ENCODE results near the gene ADAMTS14.
"Not testable (repeated sequence)": the region's sequence is repeated elsewhere in the genome, so short reads cannot be mapped to it uniquely, and the experiment has no call there.

The ADAMTS14 gene

DNA sequence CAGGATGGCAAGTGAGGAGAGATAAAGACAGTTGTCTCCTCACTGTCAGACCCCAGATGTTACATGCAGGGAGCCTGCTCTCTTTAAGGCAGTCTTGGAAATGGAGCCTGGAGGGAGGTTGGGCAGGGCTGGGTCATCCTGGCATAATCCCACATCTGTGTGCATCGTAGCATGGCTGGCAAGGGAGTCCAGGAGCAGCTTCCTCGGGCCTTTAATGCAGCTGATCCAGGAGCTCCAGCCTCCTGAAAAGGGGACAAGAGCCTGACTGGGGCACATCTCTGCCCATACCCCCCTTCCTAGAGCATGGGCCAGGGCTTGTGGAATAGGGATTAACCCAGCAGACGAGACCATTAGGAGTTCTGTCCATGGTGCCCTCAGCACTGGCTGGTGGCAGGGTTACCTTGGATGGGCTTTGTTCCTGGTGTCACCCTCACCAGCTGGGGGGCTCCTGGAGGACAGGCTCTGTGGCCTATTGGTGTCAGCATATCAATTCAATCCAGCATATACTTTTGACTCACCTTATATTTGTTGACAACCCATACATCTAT lies 77.9 kb downstream of the ADAMTS14 start:
- no peak for DNase-seq (ENCODE audit: low read depth in 2 of 3, low spot score in 2 of 3)

DNA sequence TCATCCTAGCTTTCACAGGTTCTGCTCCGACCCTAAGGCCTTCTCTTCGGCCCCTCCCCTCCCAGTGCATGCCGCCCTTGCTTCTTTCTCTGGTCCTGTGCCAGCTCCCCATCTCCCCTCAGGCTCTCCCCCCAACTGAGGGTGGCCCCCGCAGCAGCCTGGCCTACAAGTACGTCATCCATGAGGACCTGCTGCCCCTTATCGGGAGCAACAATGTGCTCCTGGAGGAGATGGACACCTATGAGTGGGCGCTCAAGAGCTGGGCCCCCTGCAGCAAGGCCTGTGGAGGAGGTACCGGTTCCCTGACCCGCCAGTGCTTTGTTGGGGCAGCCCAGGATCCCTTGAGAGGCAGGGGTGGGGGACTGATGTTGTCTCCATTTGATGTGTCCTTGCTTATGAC lies 79.0 kb downstream of the ADAMTS14 start:
- no peak for DNase-seq (ENCODE audit: low read depth in 2 of 3, low spot score in 2 of 3)

DNA sequence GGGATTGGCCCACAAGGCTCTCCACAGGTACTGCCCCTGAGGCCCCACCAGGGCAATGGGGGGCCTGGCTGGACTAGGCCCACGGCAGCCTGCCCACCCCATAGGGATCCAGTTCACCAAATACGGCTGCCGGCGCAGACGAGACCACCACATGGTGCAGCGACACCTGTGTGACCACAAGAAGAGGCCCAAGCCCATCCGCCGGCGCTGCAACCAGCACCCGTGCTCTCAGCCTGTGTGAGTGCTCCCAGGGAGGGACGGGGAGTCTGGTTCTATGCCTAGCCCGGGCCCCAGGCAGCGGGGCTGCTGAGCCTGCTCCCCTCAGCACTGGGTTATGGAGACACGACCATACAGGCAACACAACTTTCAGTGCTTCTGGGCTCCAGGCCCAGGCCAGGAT lies 79.7 kb downstream of the ADAMTS14 start:
- DNase-seq (ENCODE audit: low read depth in 2 of 3, low spot score in 2 of 3), result no peak

DNA sequence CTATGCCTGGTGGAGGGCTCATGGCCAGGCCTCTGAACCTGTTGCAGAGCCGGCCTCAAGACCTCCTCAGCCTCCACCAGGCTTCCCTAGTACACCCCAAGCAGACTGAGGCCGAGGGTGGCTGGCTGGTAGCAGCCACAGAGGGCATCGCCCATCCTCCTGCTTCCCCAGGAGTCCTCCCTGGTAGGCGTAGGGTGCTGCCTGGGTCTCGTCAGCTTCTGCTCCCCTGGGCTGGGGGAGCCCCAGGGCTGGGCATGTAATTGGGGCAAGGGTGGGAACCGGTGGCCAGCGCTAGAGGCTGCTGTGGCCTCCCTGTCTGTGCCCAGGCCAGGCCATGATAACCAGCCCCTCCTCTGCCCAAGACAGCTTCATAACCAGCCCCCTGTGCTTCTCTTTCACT lies 80.3 kb downstream of the ADAMTS14 start:
- DNase-seq (ENCODE audit: low read depth in 2 of 3, low spot score in 2 of 3), result no peak

DNA sequence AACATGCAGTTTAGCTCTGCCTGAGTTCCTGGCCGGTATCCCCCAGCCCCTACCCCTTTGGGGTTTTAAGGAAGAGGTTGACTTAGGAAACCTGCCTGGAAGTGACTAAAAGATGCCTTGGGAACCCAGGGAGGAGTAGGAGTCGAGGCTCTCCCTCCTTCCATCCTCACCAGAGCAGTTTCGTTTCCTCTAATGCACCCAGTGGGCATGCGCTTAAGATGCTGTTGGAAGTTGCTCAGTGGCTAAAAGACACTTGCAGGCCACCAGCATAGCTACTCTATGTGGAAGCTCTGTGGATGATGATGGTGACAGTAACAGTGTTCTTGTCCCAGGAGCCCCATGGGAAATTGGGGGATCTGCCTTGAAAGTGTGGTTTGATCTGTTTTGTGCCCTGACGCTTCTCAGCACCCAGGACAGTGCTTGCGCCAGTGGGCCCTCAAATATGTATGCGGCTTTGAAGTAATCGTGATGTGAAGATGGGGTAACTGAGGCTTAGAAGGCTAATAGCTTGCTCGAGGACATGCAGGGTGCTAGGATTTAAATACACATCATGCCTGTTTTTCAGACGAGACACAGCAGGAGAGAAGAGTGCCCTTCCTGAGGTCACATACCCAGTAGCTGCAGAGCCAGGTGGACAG lies 80.8 kb downstream of the ADAMTS14 start:
- no peak for DNase-seq (ENCODE audit: low read depth in 2 of 3, low spot score in 2 of 3)

DNA sequence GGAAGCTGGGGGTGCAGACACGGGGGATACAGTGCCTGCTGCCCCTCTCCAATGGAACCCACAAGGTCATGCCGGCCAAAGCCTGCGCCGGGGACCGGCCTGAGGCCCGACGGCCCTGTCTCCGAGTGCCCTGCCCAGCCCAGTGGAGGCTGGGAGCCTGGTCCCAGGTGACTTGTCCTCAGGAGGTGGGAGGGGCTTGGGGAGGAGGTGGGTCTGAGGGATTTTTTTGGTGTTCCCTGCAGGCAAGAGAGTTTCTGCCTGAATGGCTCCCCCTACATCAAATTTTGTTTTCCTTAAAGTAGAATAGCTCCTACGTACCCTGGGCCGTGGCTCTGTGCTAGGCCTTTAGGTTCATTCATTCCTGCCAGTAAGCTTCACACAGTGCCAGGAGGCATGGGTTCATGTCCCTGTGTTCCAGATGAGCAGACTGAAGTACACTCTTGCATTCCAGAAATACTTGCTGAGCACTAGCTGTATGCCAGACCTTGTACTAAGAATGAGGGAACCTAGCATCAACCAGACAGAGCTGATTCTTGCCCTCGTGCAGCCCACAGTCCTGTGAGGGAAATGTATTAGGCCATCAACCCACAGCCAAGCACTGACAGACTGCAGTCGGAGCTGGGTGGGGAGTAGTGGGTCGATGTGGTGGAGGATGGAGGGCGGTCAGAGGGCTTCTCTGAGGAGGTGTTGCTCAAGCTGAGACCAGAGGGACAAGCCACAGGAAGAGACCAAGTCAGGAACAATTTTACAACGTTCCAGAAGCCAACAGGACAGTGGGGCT lies 81.7 kb downstream of the ADAMTS14 start:
- DNase-seq (ENCODE audit: low read depth in 2 of 3, low spot score in 2 of 3), result no peak

DNA sequence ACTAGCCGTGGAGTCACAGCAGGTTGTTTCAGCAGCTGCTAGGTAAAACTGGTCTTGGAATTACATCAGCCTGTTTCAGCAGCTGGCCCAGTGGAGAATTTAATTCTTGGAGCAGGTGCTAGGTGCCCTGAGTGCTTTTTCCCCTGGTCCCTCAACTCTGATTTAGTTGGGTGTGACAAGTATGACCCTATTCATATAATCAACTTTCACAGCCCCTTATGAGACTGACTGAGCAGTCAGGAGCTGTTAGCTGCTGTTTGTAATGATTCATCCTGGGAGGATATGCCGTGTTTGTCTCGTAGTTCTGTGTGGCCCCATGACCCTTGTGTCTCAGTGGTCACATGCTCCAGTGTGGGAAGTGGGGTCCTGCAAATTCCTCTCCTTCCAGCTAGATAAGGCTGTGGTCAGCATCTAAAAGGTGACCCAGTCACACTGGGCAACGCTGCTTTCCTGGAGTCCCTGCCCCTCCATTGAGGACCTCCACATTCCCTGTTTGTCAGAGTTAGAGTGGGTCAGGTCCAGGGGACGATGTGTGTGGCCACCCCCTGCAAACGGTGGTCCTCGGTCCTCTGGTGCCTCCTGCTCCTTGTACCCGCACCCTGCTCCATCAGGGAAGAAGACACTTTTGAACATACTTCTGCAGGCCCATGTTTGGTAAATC lies 84.5 kb downstream of the ADAMTS14 start:
- DNase-seq (ENCODE audit: low read depth in 2 of 3, low spot score in 2 of 3), result no peak

DNA sequence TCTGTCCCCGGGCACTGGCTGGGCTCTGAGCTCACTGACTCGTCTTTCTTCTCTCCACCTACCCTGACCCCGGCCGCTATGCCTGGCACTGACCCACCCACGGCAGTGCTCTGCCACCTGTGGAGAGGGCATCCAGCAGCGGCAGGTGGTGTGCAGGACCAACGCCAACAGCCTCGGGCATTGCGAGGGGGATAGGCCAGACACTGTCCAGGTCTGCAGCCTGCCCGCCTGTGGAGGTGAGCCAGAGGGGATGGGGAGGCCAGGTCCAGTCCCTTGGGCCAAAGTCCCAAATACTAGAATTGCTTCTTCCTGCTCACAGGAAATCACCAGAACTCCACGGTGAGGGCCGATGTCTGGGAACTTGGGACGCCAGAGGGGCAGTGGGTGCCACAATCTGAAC lies 85.5 kb downstream of the ADAMTS14 start:
- DNase-seq (ENCODE audit: low read depth in 2 of 3, low spot score in 2 of 3), result no peak

DNA sequence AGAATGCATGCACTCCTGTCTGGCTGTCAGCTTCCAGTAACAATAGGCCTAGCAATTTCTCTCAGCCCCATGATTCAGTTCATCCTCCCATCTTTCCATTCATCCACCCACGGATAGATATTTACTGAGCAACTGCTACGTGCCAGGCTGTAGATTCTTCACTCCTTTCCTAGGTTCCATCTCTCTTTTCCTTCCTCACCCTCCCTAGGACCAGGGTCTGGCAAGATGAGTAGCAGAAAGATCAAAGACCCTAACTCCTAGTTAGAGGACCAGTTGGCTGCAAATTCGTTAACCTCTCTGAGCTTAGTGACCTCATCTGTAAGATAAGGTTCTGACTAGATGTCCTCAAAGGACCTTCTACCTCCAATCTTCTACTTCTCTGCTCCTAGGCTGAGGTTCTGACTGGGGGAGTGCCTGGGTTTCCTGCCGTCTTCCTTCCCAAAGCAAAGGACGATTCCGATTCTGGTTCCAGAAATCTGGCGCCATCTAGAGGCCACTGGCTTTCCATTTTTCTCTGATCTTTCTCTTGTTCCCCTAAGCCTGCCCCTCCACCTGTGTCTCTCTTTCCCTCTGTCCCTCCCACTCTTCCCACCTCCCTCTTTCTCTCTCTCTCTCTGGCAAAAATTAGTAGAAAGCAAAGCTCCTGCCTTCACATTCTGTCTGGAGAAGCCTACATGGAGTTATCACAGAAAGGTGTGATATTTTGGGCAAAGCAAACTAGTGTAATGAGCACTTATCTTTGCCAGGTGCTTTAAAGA lies 86.6 kb downstream of the ADAMTS14 start:
- peak; percentile 30 to 58 (median 46) for DNase-seq (ENCODE audit: low read depth in 2 of 3, low spot score in 2 of 3)

DNA sequence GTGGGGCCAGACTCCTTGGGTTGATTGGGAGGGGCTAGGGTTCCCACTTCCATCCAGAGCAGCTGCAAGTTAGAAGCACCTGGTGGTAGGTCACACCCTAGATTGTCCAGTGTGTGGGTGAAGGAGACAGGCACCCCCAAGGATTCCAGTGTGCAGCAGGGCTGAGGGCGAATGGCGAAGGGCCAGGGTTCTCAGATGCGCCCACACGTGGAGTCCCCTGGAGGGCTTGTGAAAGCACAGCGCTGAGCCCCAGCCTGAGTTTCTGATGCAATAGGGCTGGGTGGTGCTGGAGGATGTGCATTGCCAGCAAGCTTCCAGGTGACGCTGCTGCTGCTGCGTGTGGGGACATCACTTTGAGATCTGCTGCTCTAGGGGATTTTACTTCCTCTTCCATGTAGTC lies 87.5 kb downstream of the ADAMTS14 start:
- DNase-seq (ENCODE audit: low read depth in 2 of 3, low spot score in 2 of 3), result no peak

DNA sequence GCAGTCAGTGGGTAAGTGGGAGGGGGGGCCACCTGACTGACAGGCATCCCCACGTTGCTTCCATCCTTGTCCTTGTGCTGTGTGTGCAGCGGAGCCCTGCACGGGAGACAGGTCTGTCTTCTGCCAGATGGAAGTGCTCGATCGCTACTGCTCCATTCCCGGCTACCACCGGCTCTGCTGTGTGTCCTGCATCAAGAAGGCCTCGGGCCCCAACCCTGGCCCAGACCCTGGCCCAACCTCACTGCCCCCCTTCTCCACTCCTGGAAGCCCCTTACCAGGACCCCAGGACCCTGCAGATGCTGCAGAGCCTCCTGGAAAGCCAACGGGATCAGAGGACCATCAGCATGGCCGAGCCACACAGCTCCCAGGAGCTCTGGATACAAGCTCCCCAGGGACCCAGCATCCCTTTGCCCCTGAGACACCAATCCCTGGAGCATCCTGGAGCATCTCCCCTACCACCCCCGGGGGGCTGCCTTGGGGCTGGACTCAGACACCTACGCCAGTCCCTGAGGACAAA lies 88.0 kb downstream of the ADAMTS14 start:
- DNase-seq (ENCODE audit: low read depth in 2 of 3, low spot score in 2 of 3), result no peak

DNA sequence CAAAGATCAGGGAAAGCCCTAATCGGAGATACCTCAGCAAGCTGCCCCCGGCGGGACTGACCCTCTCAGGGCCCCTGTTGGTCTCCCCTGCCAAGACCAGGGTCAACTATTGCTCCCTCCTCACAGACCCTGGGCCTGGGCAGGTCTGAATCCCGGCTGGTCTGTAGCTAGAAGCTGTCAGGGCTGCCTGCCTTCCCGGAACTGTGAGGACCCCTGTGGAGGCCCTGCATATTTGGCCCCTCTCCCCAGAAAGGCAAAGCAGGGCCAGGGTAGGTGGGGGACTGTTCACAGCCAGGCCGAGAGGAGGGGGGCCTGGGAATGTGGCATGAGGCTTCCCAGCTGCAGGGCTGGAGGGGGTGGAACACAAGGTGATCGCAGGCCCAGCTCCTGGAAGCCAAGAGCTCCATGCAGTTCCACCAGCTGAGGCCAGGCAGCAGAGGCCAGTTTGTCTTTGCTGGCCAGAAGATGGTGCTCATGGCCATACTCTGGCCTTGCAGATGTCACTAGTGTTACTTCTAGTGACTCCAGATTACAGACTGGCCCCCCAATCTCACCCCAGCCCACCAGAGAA lies 88.8 kb downstream of the ADAMTS14 start:
- DNase-seq (ENCODE audit: low read depth in 2 of 3, low spot score in 2 of 3), result no peak

DNA sequence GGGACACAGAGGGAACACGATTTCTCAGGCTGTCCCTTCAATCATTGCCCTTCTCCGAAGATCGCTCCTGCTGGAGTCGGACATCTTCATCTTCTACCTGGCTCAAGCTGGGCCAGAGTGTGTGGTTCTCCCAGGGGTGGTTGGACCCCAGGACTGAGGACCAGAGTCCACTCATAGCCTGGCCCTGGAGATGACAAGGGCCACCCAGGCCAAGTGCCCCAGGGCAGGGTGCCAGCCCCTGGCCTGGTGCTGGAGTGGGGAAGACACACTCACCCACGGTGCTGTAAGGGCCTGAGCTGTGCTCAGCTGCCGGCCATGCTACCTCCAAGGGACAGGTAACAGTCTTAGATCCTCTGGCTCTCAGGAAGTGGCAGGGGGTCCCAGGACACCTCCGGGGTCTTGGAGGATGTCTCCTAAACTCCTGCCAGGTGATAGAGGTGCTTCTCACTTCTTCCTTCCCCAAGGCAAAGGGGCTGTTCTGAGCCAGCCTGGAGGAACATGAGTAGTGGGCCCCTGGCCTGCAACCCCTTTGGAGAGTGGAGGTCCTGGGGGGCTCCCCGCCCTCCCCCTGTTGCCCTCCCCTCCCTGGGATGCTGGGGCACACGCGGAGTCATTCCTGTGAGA lies 89.5 kb downstream of the ADAMTS14 start:
- no peak for DNase-seq (ENCODE audit: low read depth in 2 of 3, low spot score in 2 of 3)

DNA sequence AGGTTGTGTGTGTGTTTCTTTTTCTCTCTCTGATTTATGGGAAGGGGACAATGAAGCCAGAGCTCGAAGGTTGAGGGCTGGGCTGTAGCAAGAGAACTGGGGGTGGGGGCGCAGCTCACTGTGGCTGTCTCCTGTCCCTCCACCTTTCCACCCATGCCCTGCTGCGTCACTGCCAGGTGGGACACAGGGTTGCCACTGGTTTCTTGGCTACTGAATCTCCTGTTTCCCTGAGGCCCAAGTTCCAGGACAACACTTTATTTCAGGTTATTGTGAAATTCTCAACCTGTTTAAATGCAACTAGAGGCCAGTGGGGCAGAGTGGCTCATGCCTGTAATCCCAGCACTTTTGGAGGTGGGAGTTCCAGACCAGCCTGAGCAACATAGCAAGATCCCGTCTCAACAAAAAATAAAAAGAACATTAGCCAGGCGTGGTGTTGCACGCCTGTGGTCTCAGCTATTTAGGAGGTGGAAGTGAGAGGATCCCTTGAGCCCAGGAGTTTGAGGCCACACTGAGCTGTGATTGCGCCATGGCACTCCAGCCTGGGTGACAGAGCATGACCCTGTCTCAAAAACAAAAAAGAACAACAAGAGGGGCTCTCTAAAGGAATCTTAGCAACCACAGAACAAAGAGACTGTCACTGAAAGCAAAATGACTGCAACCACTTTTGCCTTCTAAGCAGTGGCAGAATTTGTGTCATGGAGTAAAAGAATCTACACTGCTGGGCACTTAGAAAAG lies 90.3 kb downstream of the ADAMTS14 start:
- no peak for DNase-seq (ENCODE audit: low read depth in 2 of 3, low spot score in 2 of 3)

DNA sequence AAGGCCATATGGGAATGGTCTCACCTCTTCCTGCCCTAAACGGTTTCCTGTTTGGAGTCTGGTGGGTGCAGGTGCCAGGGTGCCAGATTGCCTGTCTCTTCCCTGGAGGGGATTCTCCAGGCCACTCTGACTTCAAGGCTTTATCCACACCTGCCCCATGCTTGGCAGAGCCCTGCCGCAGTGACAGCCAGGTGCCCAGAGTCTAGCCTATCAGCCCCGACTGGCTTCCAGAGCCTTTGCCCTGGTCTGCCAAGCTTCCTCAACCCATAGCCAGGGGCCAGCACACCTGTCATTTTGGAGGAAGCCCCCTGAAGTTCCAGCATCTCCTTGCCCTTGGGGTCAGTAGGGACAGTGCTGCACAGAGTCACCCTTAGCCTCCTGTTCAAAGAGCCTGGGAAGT lies 91.3 kb downstream of the ADAMTS14 start:
- no peak for DNase-seq (ENCODE audit: low read depth in 2 of 3, low spot score in 2 of 3)

DNA sequence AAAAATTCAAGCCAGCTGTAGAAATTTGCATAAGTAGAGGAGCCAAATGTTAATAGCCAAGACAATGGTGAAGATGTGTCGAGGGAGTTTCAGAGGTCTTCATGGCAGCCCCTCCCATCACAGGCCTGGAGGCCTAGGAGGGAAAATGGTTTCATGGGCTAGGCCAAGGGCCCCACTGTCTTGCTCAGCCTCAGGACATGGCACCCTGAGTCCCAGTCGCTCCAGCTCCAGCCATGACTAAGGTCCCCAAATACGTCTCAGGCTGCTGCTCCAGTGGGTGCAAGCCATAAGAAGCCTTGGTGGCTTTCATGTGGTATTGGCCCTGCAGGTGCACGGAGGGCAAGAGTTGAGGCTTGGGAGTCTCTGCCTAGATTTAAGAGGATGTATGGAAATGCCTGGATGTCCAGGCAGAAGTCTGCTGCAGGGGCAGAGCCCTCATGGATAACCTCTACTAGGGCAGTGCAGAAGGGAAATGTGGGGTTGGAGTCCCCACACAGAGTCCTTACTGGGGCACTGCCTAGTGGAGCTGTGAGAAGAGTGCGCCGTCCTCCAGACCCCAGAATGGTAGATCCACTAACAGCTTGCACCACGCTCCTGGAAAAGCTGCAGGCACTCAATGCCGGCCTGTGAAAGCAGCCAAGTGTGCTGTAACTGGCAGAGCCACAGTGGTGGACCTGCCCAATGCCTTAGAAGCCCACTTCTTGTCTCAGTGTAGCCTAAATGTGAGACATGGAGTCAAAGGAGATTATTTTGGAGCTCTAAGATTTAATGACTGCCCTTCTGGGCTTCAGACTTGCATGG lies 93.7 kb downstream of the ADAMTS14 start:
- no peak for DNase-seq (ENCODE audit: low read depth in 2 of 3, low spot score in 2 of 3)

DNA sequence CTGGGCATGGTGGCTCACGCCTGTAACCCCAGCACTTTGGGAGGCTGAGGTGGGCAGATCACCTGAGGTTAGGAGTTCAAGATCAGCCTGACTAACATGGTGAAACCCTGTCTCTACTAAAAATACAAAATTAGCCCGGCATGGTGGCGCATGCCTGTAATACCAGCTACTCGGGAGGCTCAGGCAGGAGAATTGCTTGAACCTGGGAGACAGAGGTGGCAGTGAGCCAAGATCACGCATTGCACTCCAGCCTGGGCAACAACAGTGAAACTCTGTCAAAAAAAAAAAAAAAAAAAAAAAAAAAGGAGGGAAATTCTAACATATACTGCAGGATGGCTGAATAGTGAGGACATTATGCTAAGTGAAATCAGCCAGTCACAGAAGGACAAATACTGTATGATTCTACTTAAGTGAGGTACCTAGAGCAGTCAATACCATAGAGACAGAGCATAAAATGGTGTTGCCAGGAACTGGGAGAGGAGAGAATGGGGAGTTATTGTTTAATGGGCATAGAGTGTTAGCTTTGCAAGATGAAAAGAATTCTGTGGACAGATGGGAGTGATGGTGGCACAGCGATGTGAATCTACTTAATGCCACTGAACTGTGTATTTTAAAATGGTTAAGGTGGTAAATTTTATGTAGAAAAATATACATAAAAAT lies 95.8 kb downstream of the ADAMTS14 start:
- DNase-seq (ENCODE audit: low read depth in 2 of 3, low spot score in 2 of 3), result not testable (repeated sequence)

DNA sequence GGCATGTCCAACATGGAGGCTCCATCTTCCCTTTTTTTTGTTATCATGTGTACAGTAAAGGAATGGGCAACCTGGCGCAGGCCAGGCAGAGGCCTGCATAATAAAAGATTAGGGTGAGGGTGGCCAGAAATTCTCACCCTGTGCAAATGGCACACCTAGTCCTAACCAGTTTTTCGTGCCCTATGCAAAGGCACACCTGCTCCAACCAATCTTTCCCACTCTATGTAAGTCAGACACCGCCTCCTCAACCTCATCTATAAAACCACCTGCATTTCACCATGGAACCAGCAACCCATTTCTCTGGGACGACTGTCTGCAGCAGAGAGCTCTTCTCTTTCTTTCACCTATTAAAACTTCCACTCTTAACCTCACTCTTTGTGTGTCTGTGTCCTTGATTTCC lies 96.8 kb downstream of the ADAMTS14 start:
- DNase-seq (ENCODE audit: low read depth in 2 of 3, low spot score in 2 of 3), result no peak

Data from activated CD8-positive, alpha-beta memory T cell treated with anti-CD3 and anti-CD28 coated beads for 48 hours (primary cell).